Measurements from ENCODE around the gene BTG2.

GRCh38 chr1:203317429-203318228 lies 12.3 kb downstream of the BTG2 start:
- TF ChIP-seq CTCF (conservative IDR thresholded peaks at IDR 0.05; ENCODE audit: low read length) (no peak), EZH2phosphoT487 (IDR thresholded peaks at IDR 0.05; ENCODE audit: borderline replicate concordance) (no peak)

Measured in Loucy (cell line).